Lower lobe of right lung (tissue), 2 donors: ENCODE data around the gene NPLOC4. TPM values are rescaled to one million over a fixed set of nuclear protein-coding genes. Genes with fewer than 3 reads are reported as not detected.
A peak's percentile ranks its signal among the peaks of the same experiment; 100 is the strongest.

ENCODE experiments used
- ATAC-seq, 2 donors: fragments of 200-7000 bp; cut with Tn5 transposase; one replicate each; pipeline ENCODE4 v1.9.1; 2020 to 2022; ENCODE audit warnings: mild to moderate bottlenecking in 2 of 2, moderate library complexity in 2 of 2
- DNase-seq: peaks from one replicate; pipeline ENCODE4 v3.0.0-alpha.2; 2020
- H3K27ac ChIP-seq: fragments of 200-600 bp; one replicate; pipeline ENCODE4 v1.8.0; 2022
- H3K27me3 ChIP-seq: fragments of 200-600 bp; one replicate; pipeline ENCODE4 v1.8.0; 2022; ENCODE audit warnings: low read depth
- H3K36me3 ChIP-seq: fragments of 200-600 bp; one replicate; pipeline ENCODE4 v1.8.0; 2022; ENCODE audit warnings: mild to moderate bottlenecking
- H3K4me1 ChIP-seq: fragments of 200-600 bp; one replicate; pipeline ENCODE4 v1.8.0; 2022
- H3K4me3 ChIP-seq: fragments of 200-600 bp; one replicate; pipeline ENCODE4 v1.8.0; 2022; ENCODE audit warnings: mild to moderate bottlenecking
- H3K9me3 ChIP-seq: fragments of 200-600 bp; one replicate; pipeline ENCODE4 v1.8.0; 2022
- intact Hi-C: fragments of 100-400 bp; cut with DNase I; formaldehyde crosslinking; loops from one replicate; pipeline ENCODE4 v1.11.0; 2022
- total RNA-seq: library from RNA; stranded (reverse); fragmentation: NEBNext Ultra II Directional; extraction: Animal tissue kit (Norgen Biotek cat#: 25700); gene quantifications from one replicate; pipeline ENCODE4 v1.2.1, GENCODE V29; 2021
- TF ChIP-seq, protein P1 (sequence below): fragments of 200-600 bp; IDR thresholded peaks from one replicate; pipeline ENCODE4 v1.8.0; 2022; ENCODE audit warnings: antibody characterized with exemption, mild to moderate bottlenecking
- donor health status: DM: no; HTN: yes; CAD: no; lungs with severe emphysema.

NPLOC4 gene
- total RNA-seq, 1 donor from 2014 or later = 69.6 TPM

DNA sequence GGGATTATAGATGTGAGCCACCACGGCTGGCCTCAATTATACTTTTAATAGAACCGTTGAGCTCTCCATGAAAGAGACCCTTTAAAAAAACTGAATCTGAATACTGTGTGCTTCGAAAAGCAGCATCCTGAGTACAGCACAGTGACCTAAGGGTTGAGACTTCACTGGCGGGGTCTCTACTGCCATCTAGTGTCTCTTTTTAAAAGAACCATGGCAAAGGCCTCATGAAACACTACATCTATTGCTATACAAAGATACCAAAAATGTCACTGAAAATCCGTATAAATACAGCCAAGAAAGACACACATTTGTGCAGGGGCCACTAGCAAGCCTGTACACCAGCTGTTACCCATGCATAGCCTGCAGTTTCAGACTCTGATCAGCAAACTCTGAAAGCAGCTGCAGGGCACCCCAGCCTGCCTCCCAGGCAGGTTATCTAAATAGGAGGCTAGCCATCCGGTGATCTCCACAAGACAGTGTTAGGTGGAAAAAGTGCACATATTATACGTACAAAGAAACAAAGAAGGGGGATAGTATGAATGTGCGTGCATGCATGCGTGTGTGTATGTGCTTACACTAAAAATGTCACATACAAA, 35.3 kb downstream of the NPLOC4 start:
- ATAC-seq (peak; percentile 84 to 90), DNase-seq (no peak)
- Histone ChIP-seq H3K36me3 (peaks cover 97% of the 10 kb centered on the region), H3K27me3 (no peaks in the 10 kb centered on the region), H3K9me3 (no peaks in the 10 kb centered on the region), H3K27ac (no peak overlapping the region), H3K4me1 (peaks cover 16% of the 10 kb centered on the region), H3K4me3 (no peak overlapping the region)
- intact Hi-C loops = no loop called here
- TF ChIP-seq, protein P1, sequence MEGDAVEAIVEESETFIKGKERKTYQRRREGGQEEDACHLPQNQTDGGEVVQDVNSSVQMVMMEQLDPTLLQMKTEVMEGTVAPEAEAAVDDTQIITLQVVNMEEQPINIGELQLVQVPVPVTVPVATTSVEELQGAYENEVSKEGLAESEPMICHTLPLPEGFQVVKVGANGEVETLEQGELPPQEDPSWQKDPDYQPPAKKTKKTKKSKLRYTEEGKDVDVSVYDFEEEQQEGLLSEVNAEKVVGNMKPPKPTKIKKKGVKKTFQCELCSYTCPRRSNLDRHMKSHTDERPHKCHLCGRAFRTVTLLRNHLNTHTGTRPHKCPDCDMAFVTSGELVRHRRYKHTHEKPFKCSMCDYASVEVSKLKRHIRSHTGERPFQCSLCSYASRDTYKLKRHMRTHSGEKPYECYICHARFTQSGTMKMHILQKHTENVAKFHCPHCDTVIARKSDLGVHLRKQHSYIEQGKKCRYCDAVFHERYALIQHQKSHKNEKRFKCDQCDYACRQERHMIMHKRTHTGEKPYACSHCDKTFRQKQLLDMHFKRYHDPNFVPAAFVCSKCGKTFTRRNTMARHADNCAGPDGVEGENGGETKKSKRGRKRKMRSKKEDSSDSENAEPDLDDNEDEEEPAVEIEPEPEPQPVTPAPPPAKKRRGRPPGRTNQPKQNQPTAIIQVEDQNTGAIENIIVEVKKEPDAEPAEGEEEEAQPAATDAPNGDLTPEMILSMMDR = peak; percentile 79

DNA sequence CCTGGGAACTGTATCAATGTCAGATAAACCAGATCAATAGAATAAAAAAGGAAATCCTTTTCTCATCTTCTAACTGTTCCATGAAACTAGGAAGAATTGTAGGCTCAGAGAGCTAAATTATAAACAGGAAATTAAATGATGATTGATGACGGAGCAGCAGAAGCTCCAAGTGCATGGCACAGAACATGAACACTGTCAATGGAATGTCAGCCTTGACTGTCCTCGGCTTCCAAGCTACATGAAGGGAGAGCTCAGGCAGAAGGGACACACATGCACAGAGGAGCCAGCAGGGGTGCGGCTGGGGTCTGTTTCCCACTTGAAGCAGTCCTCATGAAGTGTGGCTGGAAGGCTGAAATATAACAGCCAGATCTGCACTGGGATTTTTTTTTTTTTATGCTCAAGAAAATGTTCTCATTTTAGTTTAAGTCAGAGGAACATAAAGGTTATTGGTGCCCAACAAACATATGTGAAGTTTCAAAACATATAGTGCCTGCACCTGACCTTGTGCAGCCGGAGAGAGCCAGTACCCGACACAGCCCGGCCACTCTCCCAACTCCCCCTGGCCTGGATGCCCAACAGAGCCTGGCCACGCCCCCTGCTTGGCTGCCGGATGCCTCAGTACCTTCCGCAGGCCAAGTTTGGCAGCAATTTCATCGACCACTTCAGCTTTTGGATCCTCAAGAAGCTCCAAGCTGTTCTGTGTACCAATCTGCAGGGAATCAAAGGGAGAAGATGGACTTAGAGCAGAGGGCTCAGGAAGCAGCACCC, 37.0 kb downstream of the NPLOC4 start:
- Histone ChIP-seq H3K27me3 (no peaks in the 10 kb centered on the region), H3K27ac (no peak overlapping the region), H3K9me3 (no peaks in the 10 kb centered on the region), H3K4me3 (no peak overlapping the region), H3K4me1 (peaks cover 16% of the 10 kb centered on the region), H3K36me3 (peaks cover 97% of the 10 kb centered on the region)
- DNase-seq (no peak), ATAC-seq (no peak)
- intact Hi-C loops = no loop called here
- TF ChIP-seq, protein P1 = no peak

DNA sequence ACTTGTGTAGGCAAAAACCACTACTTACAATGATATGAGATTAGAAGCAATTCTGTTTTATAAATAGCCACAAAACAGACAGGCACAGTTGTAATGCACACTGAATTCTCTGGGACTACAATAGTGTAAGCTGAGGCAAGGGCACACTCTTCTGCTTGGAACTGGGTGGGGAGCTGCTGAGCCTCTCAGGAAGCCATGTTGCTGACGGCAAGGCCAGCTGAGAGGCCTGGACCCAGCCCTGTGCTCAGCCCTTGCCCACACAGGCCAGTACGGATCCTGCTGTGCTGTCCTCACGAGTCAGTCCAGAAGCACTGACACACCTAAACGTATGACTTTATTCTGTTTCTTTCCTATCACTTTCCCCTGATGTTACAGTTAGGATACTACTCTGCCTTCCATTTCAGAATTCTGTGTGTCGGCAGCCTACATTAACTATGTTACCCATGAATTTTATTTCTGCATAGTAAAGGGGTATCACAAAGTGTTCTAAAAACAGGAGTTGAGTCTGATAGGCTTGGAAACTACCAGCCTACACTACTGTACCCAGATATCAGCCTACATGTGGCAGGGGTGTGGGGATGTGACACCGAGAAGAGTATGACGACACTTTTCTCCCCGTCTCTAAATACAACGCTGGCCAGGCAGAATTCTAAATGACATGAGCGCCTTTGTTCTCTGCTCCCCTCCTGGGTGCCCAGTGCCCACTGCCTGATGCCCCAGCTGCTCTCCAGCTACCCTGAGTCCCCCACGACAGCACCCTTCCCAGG, 43.6 kb downstream of the NPLOC4 start:
- Histone ChIP-seq H3K27ac (no peak overlapping the region), H3K4me1 (no peaks in the 10 kb centered on the region), H3K4me3 (no peak overlapping the region), H3K36me3 (peaks cover 100% of the 10 kb centered on the region), H3K9me3 (no peaks in the 10 kb centered on the region), H3K27me3 (no peaks in the 10 kb centered on the region)
- ATAC-seq (no peak), DNase-seq (no peak)
- TF ChIP-seq, protein P1 = no peak
- intact Hi-C loops = no loop called here

DNA sequence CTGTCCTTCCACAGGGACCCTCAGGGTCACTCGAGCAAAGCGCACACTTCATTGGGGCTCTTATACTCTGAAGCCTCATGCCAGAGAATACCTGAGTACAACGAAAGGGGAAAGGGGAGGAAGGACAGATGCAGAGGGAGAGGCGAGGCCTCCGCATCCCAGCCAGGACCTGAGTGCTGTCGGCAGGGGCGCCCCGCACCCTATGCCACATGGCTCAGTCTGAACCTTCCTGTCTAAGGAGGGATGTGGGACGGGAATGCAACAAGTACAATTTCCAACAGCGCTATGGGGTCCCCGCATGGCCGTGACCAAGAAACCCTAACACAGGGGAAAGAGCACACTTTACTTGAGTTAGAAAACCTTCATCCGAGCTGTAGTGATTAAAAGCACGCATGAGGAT, 44.9 kb downstream of the NPLOC4 start:
- peak; percentile 20 for DNase-seq

DNA sequence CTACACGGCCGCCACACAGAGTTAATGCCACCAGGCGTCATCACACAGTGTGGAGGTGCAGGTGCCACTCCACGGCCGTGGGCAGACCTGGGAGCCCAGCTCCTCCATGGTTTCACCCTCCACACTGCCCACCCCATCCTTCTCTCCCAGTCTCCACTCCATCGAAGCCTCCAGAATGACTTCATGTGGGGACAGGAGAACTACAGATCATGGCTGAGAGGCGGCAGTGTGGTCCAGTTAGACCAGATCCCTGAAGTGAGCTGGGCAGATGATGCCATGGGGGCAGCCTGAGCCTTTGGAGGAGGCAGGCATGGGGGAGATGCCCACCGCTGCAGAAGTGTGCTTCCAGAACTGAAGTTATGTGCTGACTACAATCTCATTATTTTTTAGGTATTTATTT, 46.8 kb downstream of the NPLOC4 start:
- peaks cover 100% of the 10 kb centered on the region for H3K36me3 ChIP-seq
- no peak overlapping the region for H3K27ac ChIP-seq
- TF ChIP-seq, protein P1 = no peak
- H3K9me3 ChIP-seq = no peaks in the 10 kb centered on the region
- no peak overlapping the region for H3K4me3 ChIP-seq
- no peaks in the 10 kb centered on the region for H3K4me1 ChIP-seq
- DNase-seq (no peak), ATAC-seq (no peak)
- H3K27me3 ChIP-seq = no peaks in the 10 kb centered on the region
- intact Hi-C loops = no loop called here

More for the DNA sequence above, 44.9 kb downstream of the NPLOC4 start:
- no peak for ATAC-seq
- no peak overlapping the region for H3K4me3 ChIP-seq
- no peaks in the 10 kb centered on the region for H3K9me3 ChIP-seq
- intact Hi-C loops = no loop called here
- TF ChIP-seq, protein P1 = no peak
- H3K27me3 ChIP-seq = no peaks in the 10 kb centered on the region
- H3K4me1 ChIP-seq = no peaks in the 10 kb centered on the region
- no peak overlapping the region for H3K27ac ChIP-seq
- H3K36me3 ChIP-seq = peaks cover 100% of the 10 kb centered on the region
